Measurements from ENCODE around the gene HEATR3. TPM values are rescaled to one million over a fixed set of nuclear protein-coding genes. Genes with fewer than 3 reads are reported as not detected.

Gene HEATR3
- total and polyA plus RNA-seq, 2 of the 13 experiments (the other 11 are each of a cell fraction or from before 2014, with no cell fraction given): 22.4 to 52.4 TPM

DNA sequence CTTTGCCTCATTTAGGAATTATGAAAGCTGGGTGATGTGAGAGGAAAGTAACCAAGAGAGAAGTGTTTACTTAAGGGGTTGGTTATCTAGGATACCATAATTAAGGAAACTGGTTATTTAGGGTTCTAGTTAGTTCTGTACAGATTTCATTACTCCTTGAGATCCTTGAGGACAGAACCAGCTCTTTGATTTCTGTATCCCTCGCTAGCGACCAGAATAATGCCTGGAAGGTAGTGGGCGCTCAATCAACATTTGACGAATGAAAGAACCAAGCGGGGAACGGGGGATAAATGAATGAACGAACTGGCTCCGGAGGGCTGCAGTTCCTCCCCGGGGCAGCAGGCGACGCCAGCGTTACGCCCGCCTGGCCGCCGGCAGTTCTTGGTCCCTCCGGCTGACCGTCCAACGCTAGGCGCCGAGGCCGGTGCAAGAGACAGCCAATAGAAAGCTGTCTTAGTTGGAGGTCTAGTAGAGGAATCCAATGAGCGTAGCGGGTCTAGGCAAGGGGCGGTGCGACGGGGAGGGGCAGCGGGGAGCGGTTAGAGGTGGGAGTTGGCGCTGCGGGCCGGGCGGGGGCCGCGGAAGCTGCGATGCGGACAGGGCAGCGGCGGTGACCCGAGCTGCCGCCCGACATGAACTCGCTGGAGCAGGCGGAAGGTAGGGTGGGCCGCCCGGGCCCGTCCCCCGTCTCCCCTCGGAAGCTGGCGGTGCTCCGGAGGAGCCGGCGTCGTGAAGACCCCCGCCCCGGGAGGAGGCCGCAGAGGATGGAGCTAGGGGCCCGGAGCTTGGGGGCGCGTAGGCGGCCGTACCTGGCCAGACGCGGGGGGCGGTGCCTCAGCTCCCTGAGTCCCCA is 40.9 kb upstream of the HEATR3 start, which contains the start of gene CNEP1R1 (continued):
- TF ChIP-seq, protein P1, sequence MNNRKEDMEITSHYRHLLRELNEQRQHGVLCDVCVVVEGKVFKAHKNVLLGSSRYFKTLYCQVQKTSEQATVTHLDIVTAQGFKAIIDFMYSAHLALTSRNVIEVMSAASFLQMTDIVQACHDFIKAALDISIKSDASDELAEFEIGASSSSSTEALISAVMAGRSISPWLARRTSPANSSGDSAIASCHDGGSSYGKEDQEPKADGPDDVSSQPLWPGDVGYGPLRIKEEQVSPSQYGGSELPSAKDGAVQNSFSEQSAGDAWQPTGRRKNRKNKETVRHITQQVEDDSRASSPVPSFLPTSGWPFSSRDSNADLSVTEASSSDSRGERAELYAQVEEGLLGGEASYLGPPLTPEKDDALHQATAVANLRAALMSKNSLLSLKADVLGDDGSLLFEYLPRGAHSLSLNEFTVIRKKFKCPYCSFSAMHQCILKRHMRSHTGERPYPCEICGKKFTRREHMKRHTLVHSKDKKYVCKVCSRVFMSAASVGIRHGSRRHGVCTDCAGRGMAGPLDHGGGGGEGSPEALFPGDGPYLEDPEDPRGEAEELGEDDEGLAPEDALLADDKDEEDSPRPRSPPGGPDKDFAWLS (CRISPR knock-in tag; IDR thresholded peaks at IDR 0.05; ENCODE audit: borderline replicate concordance): no peak
- TF ChIP-seq CCAR2 (optimal IDR thresholded peaks at IDR 0.05; ENCODE audit: low read depth, low read length) (peak; percentile 70), FOXM1 (CRISPR knock-in tag; IDR thresholded peaks at IDR 0.05) (no peak), ZNF251 (CRISPR knock-in tag; IDR thresholded peaks at IDR 0.05) (no peak), TBL1XR1 (IDR thresholded peaks at IDR 0.05; ENCODE audit: borderline replicate concordance, low read length, partially characterized antibody) (no peak), ZNF614 (CRISPR knock-in tag; IDR thresholded peaks at IDR 0.05; ENCODE audit: borderline replicate concordance) (peak; percentile 93; the same call in 1 of the 2 replicates), RAD21 (CRISPR knock-in tag; IDR thresholded peaks at IDR 0.05) (peak; percentile 100), FOXK1 (CRISPR knock-in tag; IDR thresholded peaks at IDR 0.05; ENCODE audit: borderline replicate concordance, low read depth) (peak; percentile 85; the same call in 1 of the 2 replicates), GLI4 (CRISPR knock-in tag; IDR thresholded peaks at IDR 0.05; ENCODE audit: borderline replicate concordance) (no peak), ZNF788 (CRISPR knock-in tag; IDR thresholded peaks at IDR 0.05; ENCODE audit: borderline replicate concordance) (peak; percentile 94), FOXA1 (IDR thresholded peaks at IDR 0.05) (no peak), FOXA1 (CRISPR knock-in tag; IDR thresholded peaks at IDR 0.05) (peak; percentile 34), ZNF552 (CRISPR knock-in tag; IDR thresholded peaks at IDR 0.05; ENCODE audit: borderline replicate concordance) (peak; percentile 69; the same call in 1 of the 2 replicates), ISX (CRISPR knock-in tag; conservative IDR thresholded peaks at IDR 0.05) (0 out of 2 replicates have a peak, but pooled peaks have one; percentile 44)
- TF ChIP-seq, protein P2, sequence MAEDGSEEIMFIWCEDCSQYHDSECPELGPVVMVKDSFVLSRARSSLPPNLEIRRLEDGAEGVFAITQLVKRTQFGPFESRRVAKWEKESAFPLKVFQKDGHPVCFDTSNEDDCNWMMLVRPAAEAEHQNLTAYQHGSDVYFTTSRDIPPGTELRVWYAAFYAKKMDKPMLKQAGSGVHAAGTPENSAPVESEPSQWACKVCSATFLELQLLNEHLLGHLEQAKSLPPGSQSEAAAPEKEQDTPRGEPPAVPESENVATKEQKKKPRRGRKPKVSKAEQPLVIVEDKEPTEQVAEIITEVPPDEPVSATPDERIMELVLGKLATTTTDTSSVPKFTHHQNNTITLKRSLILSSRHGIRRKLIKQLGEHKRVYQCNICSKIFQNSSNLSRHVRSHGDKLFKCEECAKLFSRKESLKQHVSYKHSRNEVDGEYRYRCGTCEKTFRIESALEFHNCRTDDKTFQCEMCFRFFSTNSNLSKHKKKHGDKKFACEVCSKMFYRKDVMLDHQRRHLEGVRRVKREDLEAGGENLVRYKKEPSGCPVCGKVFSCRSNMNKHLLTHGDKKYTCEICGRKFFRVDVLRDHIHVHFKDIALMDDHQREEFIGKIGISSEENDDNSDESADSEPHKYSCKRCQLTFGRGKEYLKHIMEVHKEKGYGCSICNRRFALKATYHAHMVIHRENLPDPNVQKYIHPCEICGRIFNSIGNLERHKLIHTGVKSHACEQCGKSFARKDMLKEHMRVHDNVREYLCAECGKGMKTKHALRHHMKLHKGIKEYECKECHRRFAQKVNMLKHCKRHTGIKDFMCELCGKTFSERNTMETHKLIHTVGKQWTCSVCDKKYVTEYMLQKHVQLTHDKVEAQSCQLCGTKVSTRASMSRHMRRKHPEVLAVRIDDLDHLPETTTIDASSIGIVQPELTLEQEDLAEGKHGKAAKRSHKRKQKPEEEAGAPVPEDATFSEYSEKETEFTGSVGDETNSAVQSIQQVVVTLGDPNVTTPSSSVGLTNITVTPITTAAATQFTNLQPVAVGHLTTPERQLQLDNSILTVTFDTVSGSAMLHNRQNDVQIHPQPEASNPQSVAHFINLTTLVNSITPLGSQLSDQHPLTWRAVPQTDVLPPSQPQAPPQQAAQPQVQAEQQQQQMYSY (CRISPR knock-in tag; IDR thresholded peaks at IDR 0.05): peak; percentile 35; the same call in 1 of the 2 replicates
- TF ChIP-seq, protein P3, sequence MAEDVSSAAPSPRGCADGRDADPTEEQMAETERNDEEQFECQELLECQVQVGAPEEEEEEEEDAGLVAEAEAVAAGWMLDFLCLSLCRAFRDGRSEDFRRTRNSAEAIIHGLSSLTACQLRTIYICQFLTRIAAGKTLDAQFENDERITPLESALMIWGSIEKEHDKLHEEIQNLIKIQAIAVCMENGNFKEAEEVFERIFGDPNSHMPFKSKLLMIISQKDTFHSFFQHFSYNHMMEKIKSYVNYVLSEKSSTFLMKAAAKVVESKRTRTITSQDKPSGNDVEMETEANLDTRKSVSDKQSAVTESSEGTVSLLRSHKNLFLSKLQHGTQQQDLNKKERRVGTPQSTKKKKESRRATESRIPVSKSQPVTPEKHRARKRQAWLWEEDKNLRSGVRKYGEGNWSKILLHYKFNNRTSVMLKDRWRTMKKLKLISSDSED (CRISPR knock-in tag; IDR thresholded peaks at IDR 0.05): no peak
- TF ChIP-seq, protein P4, sequence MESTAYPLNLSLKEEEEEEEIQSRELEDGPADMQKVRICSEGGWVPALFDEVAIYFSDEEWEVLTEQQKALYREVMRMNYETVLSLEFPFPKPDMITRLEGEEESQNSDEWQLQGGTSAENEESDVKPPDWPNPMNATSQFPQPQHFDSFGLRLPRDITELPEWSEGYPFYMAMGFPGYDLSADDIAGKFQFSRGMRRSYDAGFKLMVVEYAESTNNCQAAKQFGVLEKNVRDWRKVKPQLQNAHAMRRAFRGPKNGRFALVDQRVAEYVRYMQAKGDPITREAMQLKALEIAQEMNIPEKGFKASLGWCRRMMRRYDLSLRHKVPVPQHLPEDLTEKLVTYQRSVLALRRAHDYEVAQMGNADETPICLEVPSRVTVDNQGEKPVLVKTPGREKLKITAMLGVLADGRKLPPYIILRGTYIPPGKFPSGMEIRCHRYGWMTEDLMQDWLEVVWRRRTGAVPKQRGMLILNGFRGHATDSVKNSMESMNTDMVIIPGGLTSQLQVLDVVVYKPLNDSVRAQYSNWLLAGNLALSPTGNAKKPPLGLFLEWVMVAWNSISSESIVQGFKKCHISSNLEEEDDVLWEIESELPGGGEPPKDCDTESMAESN (CRISPR knock-in tag; conservative IDR thresholded peaks at IDR 0.05): peak; percentile 76

Measured in HepG2 (cell line).